ENCODE results near the gene PTCD2.
"Not testable (repeated sequence)": the region's sequence is repeated elsewhere in the genome, so short reads cannot be mapped to it uniquely, and the experiment has no call there.

PTCD2 gene

DNA sequence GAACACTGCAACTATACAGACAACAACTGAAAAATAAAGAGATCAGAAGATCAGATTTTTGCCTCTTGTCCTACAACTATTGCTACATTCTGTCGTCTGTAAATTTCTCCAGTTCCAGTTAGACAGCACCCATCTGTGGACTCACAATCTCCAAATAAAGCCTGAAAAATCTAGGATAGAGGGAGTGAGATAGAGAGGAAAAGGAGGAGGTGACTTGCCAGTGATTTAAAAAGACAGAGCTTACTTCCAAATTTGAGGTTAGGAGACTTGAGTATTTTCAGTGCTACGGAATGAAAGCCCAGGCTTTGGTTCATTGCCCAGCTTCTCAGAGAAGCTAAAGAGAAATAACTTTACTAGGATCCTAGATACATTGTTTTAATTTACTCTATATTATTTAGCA lies 63.6 kb downstream of the PTCD2 start:
- FAIRE-seq, result no peak

- FAIRE-seq, result no peak
Measured at GRCh38 chr5:72386639-72387038, 66.5 kb downstream of the PTCD2 start.

GRCh38 chr5:72387985-72388384 lies 67.8 kb downstream of the PTCD2 start:
- no peak for FAIRE-seq

- no peak for FAIRE-seq
Measured at GRCh38 chr5:72388646-72389045, 68.5 kb downstream of the PTCD2 start.

GRCh38 chr5:72390836-72391235 lies 70.7 kb downstream of the PTCD2 start:
- no peak for FAIRE-seq

DNA sequence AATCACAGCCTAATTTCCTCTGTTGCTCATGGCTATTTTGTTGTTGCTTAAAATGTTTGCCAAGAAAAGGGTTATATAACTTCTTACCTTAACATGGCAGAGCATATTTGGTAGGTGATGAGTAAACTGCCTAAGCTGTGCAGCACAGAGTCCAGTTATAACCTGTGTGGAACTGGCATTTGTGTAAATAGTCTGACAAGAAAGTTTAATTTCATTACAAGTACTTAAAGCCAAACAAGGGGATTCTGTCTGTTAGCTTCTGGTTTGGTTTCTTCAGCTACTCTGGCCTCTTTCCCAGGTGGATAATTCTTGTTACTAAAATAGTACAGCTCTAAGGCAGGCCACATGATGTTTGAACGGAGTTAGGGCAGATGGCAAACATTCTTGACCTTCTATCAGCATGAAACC lies 72.2 kb downstream of the PTCD2 start:
- FAIRE-seq, result no peak

DNA sequence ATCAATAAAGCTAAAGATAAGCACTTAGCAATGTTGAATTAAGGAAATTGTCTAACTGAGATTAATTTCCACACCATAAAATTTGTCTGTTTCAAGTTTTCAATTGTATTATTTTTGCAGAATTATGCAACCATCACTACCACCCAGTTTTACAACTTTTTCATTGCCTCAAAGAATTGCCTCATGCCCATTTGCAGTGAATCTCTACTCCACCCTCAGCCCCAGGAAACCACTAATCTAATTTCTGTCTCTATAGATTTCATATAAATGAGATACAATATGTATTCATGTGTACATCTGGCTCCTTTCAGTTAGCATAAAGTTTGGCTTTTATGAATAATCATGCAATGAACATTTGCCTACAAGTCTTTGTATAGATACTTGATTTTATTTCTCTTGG lies 72.9 kb downstream of the PTCD2 start:
- no peak for FAIRE-seq

DNA sequence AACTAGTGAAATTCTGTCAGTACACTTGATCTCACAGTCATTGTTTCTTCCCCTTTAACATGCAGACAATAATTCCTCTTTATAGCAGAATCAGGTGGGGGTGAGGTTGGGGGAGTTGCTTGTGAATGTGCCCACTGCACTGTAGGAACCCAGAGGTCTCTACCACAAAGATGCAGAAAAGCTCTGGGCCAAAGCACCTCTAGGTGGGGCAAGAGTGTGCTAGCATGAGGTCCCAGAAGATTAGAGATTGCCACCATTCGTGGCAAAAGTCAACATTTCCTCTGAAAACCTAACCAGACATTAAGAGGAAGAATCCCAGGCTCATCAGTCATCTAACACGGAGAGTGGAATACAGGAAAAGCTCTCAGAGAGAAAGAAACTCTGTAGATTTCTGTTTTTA lies 74.5 kb downstream of the PTCD2 start:
- no peak for FAIRE-seq

DNA sequence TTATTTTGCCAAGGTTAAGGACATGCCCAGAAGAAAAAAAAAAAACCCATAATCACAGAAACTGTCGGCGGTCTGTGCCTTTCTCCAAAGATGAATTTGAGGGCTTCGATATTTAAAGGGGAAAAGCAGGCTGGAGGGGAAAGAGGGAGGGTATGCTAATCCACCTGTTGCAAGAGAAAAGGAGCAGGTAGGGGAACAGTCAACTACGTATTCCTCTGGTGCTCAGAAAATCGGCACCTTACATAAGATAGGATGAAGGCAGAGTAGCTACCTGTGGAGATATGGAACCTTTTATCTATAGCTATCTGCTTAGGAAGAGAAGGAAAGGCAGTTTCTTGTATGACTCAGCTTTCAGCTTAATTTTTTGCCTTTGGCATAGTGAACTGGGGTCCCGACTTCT lies 77.7 kb downstream of the PTCD2 start:
- no peak for FAIRE-seq

- FAIRE-seq, result no peak
Measured at GRCh38 chr5:72400950-72401349, 80.8 kb downstream of the PTCD2 start.

GRCh38 chr5:72402381-72402890 lies 82.3 kb downstream of the PTCD2 start:
- FAIRE-seq, result no peak

DNA sequence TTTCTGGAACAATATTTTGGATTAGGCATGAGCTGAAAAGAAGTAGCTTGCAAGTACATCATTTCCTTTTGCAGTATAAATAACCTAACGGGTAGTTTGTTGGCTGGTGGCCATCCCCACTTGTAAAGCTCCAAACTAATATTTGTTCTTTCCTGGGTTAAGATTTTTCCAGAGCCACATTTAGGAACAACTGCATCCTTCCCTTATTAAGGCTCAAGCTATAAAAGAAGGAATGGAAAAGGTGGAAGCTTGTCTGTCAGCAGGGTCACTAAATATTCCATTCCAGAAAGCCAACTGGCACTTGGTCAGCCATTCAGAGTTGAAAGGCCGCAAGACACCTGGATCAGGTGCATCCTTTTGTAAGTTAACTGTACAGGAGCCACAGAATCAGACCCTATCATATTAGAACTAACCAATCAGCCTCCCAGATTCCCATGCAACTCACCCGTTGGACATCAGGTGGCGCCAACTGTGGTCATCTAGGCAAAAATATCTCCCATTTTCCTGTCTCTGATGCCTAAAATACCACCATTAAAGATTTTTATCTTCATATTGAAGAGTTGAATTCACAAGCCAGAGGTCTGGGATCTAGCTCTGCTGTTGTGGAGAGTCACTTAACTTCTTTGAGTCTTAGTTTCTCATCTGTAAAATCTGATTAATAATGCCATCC lies 82.9 kb downstream of the PTCD2 start:
- no peak for FAIRE-seq

DNA sequence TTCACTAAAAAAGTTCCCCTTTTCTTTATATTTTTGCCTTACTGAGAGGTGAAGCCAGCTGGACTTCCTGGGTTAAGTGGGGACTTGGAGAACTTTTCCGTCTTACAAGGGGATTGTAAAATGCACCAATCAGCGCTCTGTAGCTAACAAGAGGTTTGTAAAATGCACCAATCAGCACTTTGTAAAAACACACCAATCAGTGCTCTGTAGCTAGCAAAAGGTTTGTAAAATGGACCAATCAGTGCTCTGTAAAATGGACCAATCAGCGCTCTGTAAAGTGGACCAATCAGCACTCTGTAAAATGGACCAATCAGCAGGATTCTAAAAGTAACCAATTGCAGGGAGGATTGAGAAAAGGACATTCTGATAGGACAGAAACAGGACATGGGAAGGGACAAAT lies 84.6 kb downstream of the PTCD2 start:
- not testable (repeated sequence) for FAIRE-seq

GRCh38 chr5:72407078-72407477 lies 86.9 kb downstream of the PTCD2 start:
- FAIRE-seq, result no peak

- no peak for FAIRE-seq
Measured at GRCh38 chr5:72407541-72407940, 87.4 kb downstream of the PTCD2 start.

GRCh38 chr5:72408127-72408526 lies 88.0 kb downstream of the PTCD2 start:
- FAIRE-seq, result no peak

DNA sequence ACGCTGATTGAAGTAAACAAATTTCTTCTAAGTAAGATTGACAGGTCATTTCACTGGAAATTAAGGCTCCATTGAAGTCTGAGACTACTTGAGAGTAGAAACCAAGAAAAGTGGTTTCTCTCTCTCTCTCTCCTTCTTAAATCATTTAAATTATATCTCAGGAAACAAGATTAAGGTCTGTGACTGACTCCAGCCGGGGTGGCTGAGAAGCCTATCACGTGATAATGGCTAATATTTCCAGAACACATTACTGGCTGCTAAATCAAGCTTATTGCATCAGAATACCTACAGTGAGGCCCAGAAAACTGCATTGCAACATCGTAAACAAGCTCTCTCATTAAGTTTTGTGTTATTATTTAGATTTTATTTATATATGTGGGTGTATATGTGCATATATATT lies 88.4 kb downstream of the PTCD2 start:
- FAIRE-seq, result no peak

- no peak for FAIRE-seq
Measured at GRCh38 chr5:72410688-72411295, 90.6 kb downstream of the PTCD2 start.

DNA sequence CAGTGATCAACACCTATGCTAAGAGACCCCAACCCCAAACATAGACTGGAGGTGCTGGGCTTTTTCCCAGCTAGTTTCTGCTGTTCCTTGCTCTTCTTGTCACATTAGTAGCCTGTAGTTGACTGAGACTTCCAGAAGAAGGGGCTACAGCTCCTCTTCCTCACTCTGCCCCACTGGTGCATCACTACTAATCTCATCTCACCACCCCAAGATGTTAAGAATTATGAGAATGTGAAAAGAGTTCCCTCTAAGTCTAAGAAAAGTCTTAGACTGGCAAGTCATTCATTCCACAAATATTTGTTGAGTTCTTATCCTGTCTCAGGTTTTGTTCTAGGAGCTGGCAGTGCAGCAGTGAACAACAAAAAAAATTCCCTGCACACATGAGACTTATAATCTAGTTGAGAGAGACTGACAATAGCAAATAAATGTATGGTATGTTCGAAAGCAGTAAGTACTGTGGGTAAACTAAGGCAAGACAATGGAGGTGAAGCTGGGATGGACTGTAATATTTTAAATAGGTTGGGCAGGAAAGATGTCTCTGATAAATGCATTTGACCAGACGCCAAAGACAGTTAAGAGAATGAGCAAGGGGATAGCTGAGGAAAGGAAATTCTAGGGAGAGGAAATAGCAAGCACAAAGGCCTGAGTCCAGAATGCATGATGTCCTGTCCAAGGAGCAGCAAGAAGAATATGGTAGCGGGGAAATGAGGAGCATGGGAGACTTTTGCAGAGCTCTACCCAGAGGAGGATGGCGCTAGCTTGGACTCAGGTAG lies 92.3 kb downstream of the PTCD2 start:
- FAIRE-seq, result no peak

- no peak for FAIRE-seq
Measured at GRCh38 chr5:72415616-72416325, 95.6 kb downstream of the PTCD2 start.

- FAIRE-seq, result no peak
Measured at GRCh38 chr5:72417333-72418062, 97.3 kb downstream of the PTCD2 start.

All from colon (tissue), 2 donors.